ENCODE data around the gene ESR2. TPM values are rescaled to one million over a fixed set of nuclear protein-coding genes. Genes with fewer than 3 reads are reported as not detected.

ESR2 gene
- total and polyA plus RNA-seq, 4 donors: 0.01 to 0.28 (median 0.09) TPM

- Histone ChIP-seq H3K27ac (ENCODE audit: low read depth in 1 of 2, low read length in 2 of 2) (no peak overlapping the region), H3K4me3 (ENCODE audit: low read depth in 1 of 3, low read length in 3 of 3) (no peak overlapping the region), H3K9ac (ENCODE audit: low read depth in 1 of 2, low read length in 2 of 2) (no peak overlapping the region), H3K36me3 (ENCODE audit: control insufficient read depth in 4 of 4, insufficient read depth in 3 of 4, low read depth in 1 of 4, low read length in 3 of 4) (peaks cover 18 to 46% (median 45%) of the 10 kb centered on the region in 4 donors), H3K9me3 (ENCODE audit: control insufficient read depth in 4 of 4, low read length in 3 of 4) (no peaks in the 10 kb centered on the region), H3K4me1 (ENCODE audit: control insufficient read depth in 4 of 4, insufficient read depth in 4 of 4, low read length in 3 of 4) (no peaks in the 10 kb centered on the region), H3K27me3 (ENCODE audit: control insufficient read depth in 4 of 4, insufficient read depth in 4 of 4, low read length in 3 of 4) (no peaks in the 10 kb centered on the region)
- DNase-seq (ENCODE audit: low spot score): no peak
- 93% methylated on average over 12 of the region's 12 CpGs for WGBS
- TF ChIP-seq, protein P1, sequence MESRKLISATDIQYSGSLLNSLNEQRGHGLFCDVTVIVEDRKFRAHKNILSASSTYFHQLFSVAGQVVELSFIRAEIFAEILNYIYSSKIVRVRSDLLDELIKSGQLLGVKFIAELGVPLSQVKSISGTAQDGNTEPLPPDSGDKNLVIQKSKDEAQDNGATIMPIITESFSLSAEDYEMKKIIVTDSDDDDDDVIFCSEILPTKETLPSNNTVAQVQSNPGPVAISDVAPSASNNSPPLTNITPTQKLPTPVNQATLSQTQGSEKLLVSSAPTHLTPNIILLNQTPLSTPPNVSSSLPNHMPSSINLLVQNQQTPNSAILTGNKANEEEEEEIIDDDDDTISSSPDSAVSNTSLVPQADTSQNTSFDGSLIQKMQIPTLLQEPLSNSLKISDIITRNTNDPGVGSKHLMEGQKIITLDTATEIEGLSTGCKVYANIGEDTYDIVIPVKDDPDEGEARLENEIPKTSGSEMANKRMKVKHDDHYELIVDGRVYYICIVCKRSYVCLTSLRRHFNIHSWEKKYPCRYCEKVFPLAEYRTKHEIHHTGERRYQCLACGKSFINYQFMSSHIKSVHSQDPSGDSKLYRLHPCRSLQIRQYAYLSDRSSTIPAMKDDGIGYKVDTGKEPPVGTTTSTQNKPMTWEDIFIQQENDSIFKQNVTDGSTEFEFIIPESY (IDR thresholded peaks at IDR 0.05): no peak
- TF ChIP-seq FOXA1 (IDR thresholded peaks at IDR 0.05) (no peak), JUND (IDR thresholded peaks at IDR 0.05) (no peak), EGR1 (IDR thresholded peaks at IDR 0.05; ENCODE audit: low read depth in 2 of 2) (no peak), SP1 (IDR thresholded peaks at IDR 0.05) (no peak), YY1 (IDR thresholded peaks at IDR 0.05) (no peak), GABPA (IDR thresholded peaks at IDR 0.05 in 1 of 2, conservative IDR thresholded peaks at IDR 0.05 in 1 of 2) (no peak), MAX (IDR thresholded peaks at IDR 0.05) (no peak)
- TF ChIP-seq, protein P2, sequence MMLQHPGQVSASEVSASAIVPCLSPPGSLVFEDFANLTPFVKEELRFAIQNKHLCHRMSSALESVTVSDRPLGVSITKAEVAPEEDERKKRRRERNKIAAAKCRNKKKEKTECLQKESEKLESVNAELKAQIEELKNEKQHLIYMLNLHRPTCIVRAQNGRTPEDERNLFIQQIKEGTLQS (IDR thresholded peaks at IDR 0.05): no peak
These were observed 107.7 kb downstream of the ESR2 start for GRCh38 chr14:64186231-64187129.

GRCh38 chr14:64185184-64185583 is 109.0 kb downstream of the ESR2 start:
- no peaks in the 10 kb centered on the region for H3K4me1 ChIP-seq (ENCODE audit: control insufficient read depth in 4 of 4, insufficient read depth in 4 of 4, low read length in 3 of 4)
- H3K9ac ChIP-seq (ENCODE audit: low read depth in 1 of 2, low read length in 2 of 2): no peak overlapping the region
- TF ChIP-seq YY1 (IDR thresholded peaks at IDR 0.05) (no peak), MAX (IDR thresholded peaks at IDR 0.05) (no peak), TAF1 (conservative IDR thresholded peaks at IDR 0.05) (no peak), JUND (IDR thresholded peaks at IDR 0.05) (no peak)
- TF ChIP-seq, protein P3, sequence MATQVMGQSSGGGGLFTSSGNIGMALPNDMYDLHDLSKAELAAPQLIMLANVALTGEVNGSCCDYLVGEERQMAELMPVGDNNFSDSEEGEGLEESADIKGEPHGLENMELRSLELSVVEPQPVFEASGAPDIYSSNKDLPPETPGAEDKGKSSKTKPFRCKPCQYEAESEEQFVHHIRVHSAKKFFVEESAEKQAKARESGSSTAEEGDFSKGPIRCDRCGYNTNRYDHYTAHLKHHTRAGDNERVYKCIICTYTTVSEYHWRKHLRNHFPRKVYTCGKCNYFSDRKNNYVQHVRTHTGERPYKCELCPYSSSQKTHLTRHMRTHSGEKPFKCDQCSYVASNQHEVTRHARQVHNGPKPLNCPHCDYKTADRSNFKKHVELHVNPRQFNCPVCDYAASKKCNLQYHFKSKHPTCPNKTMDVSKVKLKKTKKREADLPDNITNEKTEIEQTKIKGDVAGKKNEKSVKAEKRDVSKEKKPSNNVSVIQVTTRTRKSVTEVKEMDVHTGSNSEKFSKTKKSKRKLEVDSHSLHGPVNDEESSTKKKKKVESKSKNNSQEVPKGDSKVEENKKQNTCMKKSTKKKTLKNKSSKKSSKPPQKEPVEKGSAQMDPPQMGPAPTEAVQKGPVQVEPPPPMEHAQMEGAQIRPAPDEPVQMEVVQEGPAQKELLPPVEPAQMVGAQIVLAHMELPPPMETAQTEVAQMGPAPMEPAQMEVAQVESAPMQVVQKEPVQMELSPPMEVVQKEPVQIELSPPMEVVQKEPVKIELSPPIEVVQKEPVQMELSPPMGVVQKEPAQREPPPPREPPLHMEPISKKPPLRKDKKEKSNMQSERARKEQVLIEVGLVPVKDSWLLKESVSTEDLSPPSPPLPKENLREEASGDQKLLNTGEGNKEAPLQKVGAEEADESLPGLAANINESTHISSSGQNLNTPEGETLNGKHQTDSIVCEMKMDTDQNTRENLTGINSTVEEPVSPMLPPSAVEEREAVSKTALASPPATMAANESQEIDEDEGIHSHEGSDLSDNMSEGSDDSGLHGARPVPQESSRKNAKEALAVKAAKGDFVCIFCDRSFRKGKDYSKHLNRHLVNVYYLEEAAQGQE (IDR thresholded peaks at IDR 0.05): no peak

More at GRCh38 chr14:64185184-64185583, 109.0 kb downstream of the ESR2 start:
- H3K27me3 ChIP-seq (ENCODE audit: control insufficient read depth in 4 of 4, insufficient read depth in 4 of 4, low read length in 3 of 4): no peaks in the 10 kb centered on the region
- no peaks in the 10 kb centered on the region for H3K9me3 ChIP-seq (ENCODE audit: control insufficient read depth in 4 of 4, low read length in 3 of 4)
- DNase-seq (ENCODE audit: low spot score): no peak
- H3K4me3 ChIP-seq (ENCODE audit: low read depth in 1 of 3, low read length in 3 of 3): no peak overlapping the region
- no peak overlapping the region for H3K27ac ChIP-seq (ENCODE audit: low read depth in 1 of 2, low read length in 2 of 2)
- peaks cover 15 to 41% (median 39%) of the 10 kb centered on the region in 4 donors for H3K36me3 ChIP-seq (ENCODE audit: control insufficient read depth in 4 of 4, insufficient read depth in 3 of 4, low read depth in 1 of 4, low read length in 3 of 4)
- WGBS: 96% methylated on average over 1 of the region's 1 CpG

Data from liver (tissue), 9 donors.